ENCODE results near the gene GPC3.

Gene GPC3

DNA sequence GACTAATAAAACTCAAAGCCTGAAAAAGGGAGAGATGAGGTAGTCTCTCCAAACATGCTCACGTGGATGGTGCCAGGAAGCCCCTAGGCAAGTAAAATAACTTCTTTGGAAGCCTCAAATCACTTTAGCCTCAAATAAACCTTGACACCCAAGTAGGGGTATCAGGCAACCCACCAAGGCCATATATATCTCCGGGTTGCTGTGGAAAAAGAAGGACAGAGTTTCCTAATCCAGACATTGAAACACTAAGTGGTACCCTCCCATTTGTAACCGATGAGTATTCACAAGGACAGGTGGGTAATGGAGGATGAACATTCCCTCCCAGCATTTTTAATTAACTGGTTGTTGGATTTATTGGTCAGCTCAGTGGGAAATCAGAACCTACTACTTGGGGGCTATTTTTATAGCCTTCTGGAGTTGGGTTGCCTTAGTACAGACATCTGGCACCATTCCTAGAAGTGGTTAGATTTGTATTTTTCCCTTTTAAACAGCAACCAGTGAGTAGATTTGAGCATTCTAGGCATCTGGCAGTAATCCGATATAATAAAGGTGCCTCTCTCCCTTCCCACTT is 87.7 kb downstream of the GPC3 start (continued):
- TF ChIP-seq ZBTB8A (tag by site-specific recombination; IDR thresholded peaks at IDR 0.05): peak; percentile 94

DNA sequence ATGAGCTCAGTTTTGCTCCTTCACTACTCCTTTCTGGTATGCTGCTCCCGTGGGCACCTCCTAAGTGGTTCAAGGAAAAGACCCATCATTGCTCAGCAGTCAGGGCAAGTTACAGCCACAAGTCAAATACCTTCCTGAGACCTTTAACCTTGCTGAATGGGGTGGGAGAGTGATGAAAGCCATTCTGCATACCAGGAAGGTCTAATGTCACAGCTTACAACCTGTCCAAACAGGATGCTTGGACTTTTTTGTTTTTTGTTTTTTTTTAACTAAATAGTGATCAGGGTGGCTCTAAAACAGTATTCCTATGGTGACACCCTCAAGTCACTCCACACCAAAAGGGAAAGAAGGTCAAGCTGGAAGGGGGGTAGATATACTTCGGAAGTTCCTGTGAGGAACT is 93.1 kb downstream of the GPC3 start:
- Histone ChIP-seq H3K4me3 (ENCODE audit: low read depth, low read length) (no peak overlapping the region), H3K9me3 (ENCODE audit: control insufficient read depth, insufficient read depth, low read depth, low read length) (no peaks in the 10 kb centered on the region), H3K4me1 (ENCODE audit: control insufficient read depth, insufficient read depth, low read length) (no peaks in the 10 kb centered on the region), H3K27ac (ENCODE audit: extremely low read depth, low read depth, low read length) (no peak overlapping the region), H3K36me3 (ENCODE audit: control insufficient read depth in 2 of 2, insufficient read depth in 1 of 2, low read length in 2 of 2) (no peaks in the 10 kb centered on the region; a peak in 1 of 3 replicates)
- TF ChIP-seq ZNF837 (tag by site-specific recombination; IDR thresholded peaks at IDR 0.05): no peak
- TF ChIP-seq ZNF514 (tag by site-specific recombination; IDR thresholded peaks at IDR 0.05): no peak
- TF ChIP-seq, protein P1, sequence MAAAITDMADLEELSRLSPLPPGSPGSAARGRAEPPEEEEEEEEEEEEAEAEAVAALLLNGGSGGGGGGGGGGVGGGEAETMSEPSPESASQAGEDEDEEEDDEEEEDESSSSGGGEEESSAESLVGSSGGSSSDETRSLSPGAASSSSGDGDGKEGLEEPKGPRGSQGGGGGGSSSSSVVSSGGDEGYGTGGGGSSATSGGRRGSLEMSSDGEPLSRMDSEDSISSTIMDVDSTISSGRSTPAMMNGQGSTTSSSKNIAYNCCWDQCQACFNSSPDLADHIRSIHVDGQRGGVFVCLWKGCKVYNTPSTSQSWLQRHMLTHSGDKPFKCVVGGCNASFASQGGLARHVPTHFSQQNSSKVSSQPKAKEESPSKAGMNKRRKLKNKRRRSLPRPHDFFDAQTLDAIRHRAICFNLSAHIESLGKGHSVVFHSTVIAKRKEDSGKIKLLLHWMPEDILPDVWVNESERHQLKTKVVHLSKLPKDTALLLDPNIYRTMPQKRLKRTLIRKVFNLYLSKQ (tag by site-specific recombination; IDR thresholded peaks at IDR 0.05; ENCODE audit: borderline replicate concordance): no peak
- TF ChIP-seq, protein P2, sequence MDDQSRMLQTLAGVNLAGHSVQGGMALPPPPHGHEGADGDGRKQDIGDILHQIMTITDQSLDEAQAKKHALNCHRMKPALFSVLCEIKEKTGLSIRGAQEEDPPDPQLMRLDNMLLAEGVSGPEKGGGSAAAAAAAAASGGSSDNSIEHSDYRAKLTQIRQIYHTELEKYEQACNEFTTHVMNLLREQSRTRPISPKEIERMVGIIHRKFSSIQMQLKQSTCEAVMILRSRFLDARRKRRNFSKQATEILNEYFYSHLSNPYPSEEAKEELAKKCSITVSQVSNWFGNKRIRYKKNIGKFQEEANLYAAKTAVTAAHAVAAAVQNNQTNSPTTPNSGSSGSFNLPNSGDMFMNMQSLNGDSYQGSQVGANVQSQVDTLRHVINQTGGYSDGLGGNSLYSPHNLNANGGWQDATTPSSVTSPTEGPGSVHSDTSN (CRISPR knock-in tag; IDR thresholded peaks at IDR 0.05): no peak
- no peak for TF ChIP-seq ZNF202 (tag by site-specific recombination; IDR thresholded peaks at IDR 0.05; ENCODE audit: borderline replicate concordance)
- TF ChIP-seq, protein P3, sequence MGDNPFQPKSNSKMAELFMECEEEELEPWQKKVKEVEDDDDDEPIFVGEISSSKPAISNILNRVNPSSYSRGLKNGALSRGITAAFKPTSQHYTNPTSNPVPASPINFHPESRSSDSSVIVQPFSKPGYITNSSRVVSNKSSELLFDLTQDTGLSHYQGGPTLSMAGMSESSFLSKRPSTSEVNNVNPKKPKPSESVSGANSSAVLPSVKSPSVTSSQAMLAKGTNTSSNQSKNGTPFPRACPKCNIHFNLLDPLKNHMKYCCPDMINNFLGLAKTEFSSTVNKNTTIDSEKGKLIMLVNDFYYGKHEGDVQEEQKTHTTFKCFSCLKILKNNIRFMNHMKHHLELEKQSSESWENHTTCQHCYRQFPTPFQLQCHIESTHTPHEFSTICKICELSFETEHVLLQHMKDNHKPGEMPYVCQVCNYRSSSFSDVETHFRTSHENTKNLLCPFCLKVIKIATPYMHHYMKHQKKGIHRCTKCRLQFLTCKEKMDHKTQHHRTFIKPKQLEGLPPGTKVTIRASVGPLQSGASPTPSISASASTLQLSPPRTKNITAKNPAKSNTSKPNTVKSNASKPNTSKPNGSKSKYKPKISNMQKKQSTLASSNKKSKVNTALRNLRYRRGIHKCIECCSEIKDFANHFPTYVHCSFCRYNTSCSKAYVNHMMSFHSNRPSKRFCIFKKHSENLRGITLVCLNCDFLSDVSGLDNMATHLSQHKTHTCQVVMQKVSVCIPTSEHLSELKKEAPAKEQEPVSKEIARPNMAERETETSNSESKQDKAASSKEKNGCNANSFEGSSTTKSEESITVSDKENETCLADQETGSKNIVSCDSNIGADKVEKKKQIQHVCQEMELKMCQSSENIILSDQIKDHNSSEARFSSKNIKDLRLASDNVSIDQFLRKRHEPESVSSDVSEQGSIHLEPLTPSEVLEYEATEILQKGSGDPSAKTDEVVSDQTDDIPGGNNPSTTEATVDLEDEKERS (tag by site-specific recombination; IDR thresholded peaks at IDR 0.05): no peak
- TF ChIP-seq, protein P4, sequence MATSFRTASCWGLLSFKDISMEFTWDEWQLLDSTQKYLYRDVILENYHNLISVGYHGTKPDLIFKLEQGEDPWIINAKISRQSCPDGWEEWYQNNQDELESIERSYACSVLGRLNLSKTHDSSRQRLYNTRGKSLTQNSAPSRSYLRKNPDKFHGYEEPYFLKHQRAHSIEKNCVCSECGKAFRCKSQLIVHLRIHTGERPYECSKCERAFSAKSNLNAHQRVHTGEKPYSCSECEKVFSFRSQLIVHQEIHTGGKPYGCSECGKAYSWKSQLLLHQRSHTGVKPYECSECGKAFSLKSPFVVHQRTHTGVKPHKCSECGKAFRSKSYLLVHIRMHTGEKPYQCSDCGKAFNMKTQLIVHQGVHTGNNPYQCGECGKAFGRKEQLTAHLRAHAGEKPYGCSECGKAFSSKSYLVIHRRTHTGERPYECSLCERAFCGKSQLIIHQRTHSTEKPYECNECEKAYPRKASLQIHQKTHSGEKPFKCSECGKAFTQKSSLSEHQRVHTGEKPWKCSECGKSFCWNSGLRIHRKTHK (tag by site-specific recombination; IDR thresholded peaks at IDR 0.05): no peak
- TF ChIP-seq, protein P5, sequence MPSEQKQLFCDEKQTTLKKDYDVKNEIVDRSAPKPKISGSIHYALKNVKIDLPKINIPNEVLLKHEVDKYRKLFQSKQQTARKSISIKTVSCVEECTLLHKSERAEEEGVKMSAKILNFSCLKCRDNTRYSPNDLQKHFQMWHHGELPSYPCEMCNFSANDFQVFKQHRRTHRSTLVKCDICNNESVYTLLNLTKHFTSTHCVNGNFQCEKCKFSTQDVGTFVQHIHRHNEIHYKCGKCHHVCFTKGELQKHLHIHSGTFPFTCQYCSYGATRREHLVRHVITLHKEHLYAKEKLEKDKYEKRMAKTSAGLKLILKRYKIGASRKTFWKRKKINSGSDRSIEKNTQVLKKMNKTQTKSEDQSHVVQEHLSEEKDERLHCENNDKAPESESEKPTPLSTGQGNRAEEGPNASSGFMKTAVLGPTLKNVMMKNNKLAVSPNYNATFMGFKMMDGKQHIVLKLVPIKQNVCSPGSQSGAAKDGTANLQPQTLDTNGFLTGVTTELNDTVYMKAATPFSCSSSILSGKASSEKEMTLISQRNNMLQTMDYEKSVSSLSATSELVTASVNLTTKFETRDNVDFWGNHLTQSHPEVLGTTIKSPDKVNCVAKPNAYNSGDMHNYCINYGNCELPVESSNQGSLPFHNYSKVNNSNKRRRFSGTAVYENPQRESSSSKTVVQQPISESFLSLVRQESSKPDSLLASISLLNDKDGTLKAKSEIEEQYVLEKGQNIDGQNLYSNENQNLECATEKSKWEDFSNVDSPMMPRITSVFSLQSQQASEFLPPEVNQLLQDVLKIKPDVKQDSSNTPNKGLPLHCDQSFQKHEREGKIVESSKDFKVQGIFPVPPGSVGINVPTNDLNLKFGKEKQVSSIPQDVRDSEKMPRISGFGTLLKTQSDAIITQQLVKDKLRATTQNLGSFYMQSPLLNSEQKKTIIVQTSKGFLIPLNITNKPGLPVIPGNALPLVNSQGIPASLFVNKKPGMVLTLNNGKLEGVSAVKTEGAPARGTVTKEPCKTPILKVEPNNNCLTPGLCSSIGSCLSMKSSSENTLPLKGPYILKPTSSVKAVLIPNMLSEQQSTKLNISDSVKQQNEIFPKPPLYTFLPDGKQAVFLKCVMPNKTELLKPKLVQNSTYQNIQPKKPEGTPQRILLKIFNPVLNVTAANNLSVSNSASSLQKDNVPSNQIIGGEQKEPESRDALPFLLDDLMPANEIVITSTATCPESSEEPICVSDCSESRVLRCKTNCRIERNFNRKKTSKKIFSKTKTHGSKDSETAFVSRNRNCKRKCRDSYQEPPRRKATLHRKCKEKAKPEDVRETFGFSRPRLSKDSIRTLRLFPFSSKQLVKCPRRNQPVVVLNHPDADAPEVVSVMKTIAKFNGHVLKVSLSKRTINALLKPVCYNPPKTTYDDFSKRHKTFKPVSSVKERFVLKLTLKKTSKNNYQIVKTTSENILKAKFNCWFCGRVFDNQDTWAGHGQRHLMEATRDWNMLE (tag by site-specific recombination; conservative IDR thresholded peaks at IDR 0.05; ENCODE audit: low read depth): no peak
- no peak for TF ChIP-seq ZFP69B (tag by site-specific recombination; IDR thresholded peaks at IDR 0.05)
- no peak for TF ChIP-seq ZNF354C (tag by site-specific recombination; IDR thresholded peaks at IDR 0.05; ENCODE audit: borderline replicate concordance, low read depth)
- TF ChIP-seq ZNF596 (tag by site-specific recombination; IDR thresholded peaks at IDR 0.05): no peak
- ChIA-PET CTCF (interaction anchor here (0.6 to 1.2 kb wide), 4 partner anchors 8 to 261 kb away, joined by 3 read pairs; no protein-coding TSS in a partner anchor), POLR2A (no interaction called here)

Measured in HEK293 (cell line).